ENCODE measurements around the gene FSHR.

DNA sequence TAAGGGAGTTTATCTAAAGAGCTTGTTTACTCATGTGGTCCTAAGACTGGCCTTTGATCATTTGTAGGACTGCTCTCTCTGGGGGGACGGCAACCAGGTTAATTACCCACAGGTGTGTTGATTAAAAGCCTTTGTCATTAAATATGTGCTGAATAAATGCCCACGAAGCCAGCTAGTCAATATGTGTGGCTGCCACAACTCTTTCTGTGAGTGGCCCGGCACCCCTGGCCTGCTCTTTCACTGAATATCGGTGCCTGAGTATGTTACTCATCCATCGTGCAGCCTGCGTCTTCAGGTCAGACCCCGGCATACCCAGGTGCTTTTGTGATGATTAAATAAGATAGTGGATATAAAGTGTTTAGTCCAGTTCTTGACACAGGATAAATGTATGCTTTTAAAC lies 24.3 kb upstream of the FSHR start:
- TF ChIP-seq, protein P1, sequence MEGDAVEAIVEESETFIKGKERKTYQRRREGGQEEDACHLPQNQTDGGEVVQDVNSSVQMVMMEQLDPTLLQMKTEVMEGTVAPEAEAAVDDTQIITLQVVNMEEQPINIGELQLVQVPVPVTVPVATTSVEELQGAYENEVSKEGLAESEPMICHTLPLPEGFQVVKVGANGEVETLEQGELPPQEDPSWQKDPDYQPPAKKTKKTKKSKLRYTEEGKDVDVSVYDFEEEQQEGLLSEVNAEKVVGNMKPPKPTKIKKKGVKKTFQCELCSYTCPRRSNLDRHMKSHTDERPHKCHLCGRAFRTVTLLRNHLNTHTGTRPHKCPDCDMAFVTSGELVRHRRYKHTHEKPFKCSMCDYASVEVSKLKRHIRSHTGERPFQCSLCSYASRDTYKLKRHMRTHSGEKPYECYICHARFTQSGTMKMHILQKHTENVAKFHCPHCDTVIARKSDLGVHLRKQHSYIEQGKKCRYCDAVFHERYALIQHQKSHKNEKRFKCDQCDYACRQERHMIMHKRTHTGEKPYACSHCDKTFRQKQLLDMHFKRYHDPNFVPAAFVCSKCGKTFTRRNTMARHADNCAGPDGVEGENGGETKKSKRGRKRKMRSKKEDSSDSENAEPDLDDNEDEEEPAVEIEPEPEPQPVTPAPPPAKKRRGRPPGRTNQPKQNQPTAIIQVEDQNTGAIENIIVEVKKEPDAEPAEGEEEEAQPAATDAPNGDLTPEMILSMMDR (conservative IDR thresholded peaks at IDR 0.05; ENCODE audit: low read depth, low read length) = no peak
- TF ChIP-seq EZH2 (IDR thresholded peaks at IDR 0.05; ENCODE audit: low read length, unreplicated experiment) (no peak), EZH2phosphoT487 (IDR thresholded peaks at IDR 0.05; ENCODE audit: borderline replicate concordance, low read length) (no peak)

Measured in PC-3 (cell line).